Parathyroid adenoma (tissue), 2 donors: ENCODE measurements around the gene GOLGB1.

Experiments used
- H2AFZ ChIP-seq: fragments of 300-600 bp; sonication (generic); one replicate; pipeline ENCODE4 v1.7.0; 2017; ENCODE audit warnings: antibody characterized with exemption, mild to moderate bottlenecking
- H3K27ac ChIP-seq: fragments of 300-600 bp; sonication (generic); one replicate; pipeline ENCODE4 v1.7.0; 2017
- H3K27me3 ChIP-seq: fragments of 300-600 bp; sonication (generic); one replicate; pipeline ENCODE4 v1.7.0; 2017; ENCODE audit warnings: low read length; ENCODE audit not compliant: control insufficient read depth, insufficient read depth
- H3K36me3 ChIP-seq: fragments of 300-600 bp; sonication (generic); one replicate; pipeline ENCODE4 v1.7.0; 2017; ENCODE audit warnings: low read length; ENCODE audit not compliant: control insufficient read depth, insufficient read depth
- H3K4me1 ChIP-seq: fragments of 300-600 bp; sonication (generic); one replicate; pipeline ENCODE4 v1.7.0; 2017; ENCODE audit warnings: control low read depth
- H3K4me2 ChIP-seq: fragments of 300-600 bp; sonication (generic); one replicate; pipeline ENCODE4 v1.7.0; 2017; ENCODE audit warnings: low read length
- H3K4me3 ChIP-seq: fragments of 300-600 bp; sonication (generic); one replicate; pipeline ENCODE4 v1.7.0; 2017; ENCODE audit warnings: low read depth, low read length
- H3K79me2 ChIP-seq: fragments of 300-600 bp; sonication (generic); one replicate; pipeline ENCODE4 v1.7.0; 2017; ENCODE audit warnings: control low read depth
- H3K9ac ChIP-seq: fragments of 300-600 bp; sonication (generic); one replicate; pipeline ENCODE4 v1.7.0; 2017; ENCODE audit warnings: mild to moderate bottlenecking
- H3K9me3 ChIP-seq: fragments of 300-600 bp; sonication (generic); one replicate; pipeline ENCODE4 v1.7.0; 2017; ENCODE audit warnings: low read length; ENCODE audit not compliant: control insufficient read depth
- TF ChIP-seq, protein P1 (sequence below): fragments of 300-600 bp; sonication (generic); IDR thresholded peaks from one replicate; pipeline ENCODE4 v1.7.0; 2017; ENCODE audit warnings: antibody characterized with exemption, mild to moderate bottlenecking
- donor health status: primary hyperparathyroidism.

The GOLGB1 gene

DNA sequence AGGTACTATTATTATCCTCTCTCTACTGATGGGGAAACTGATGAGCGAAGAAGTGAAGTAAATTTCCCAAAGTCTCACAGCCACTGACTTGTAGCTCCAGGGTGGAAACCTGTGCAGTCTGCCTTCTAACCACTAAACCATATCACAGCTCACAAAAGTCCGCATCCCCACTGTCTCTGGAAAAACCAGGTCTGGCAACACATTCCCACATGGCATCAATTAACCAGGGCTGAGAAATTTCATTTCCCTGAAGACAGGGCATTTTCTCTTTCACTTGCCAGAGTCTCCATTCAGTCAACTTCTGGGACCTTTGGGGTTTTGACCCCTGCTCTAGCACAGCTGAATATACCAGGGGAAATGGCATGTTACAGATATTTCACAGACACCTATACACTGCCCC, 129.8 kb downstream of the GOLGB1 start:
- H3K9ac ChIP-seq = no peak overlapping the region
- H3K27me3 ChIP-seq = no peaks in the 10 kb centered on the region
- H3K36me3 ChIP-seq = no peaks in the 10 kb centered on the region
- no peaks in the 10 kb centered on the region for H3K79me2 ChIP-seq
- H2AFZ ChIP-seq = no peak overlapping the region
- no peaks in the 10 kb centered on the region for H3K9me3 ChIP-seq
- no peak overlapping the region for H3K4me2 ChIP-seq
- H3K27ac ChIP-seq = no peak overlapping the region
- TF ChIP-seq, protein P1, sequence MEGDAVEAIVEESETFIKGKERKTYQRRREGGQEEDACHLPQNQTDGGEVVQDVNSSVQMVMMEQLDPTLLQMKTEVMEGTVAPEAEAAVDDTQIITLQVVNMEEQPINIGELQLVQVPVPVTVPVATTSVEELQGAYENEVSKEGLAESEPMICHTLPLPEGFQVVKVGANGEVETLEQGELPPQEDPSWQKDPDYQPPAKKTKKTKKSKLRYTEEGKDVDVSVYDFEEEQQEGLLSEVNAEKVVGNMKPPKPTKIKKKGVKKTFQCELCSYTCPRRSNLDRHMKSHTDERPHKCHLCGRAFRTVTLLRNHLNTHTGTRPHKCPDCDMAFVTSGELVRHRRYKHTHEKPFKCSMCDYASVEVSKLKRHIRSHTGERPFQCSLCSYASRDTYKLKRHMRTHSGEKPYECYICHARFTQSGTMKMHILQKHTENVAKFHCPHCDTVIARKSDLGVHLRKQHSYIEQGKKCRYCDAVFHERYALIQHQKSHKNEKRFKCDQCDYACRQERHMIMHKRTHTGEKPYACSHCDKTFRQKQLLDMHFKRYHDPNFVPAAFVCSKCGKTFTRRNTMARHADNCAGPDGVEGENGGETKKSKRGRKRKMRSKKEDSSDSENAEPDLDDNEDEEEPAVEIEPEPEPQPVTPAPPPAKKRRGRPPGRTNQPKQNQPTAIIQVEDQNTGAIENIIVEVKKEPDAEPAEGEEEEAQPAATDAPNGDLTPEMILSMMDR = no peak
- no peak overlapping the region for H3K4me3 ChIP-seq
- H3K4me1 ChIP-seq = no peaks in the 10 kb centered on the region
